Subcutaneous adipose tissue (tissue), 4 donors: Measurements from ENCODE around the gene CLMP. TPM values are rescaled to one million over a fixed set of nuclear protein-coding genes. Genes with fewer than 3 reads are reported as not detected.

ENCODE experiments used
- CTCF ChIP-seq: fragments of 450-650 bp; IDR thresholded peaks from one replicate; pipeline ENCODE4 v1.5.1; 2016; ENCODE audit warnings: low read depth, mild to moderate bottlenecking, control low read depth, antibody characterized with exemption, moderate library complexity
- total RNA-seq, 4 donors: library from RNA; depleted of rRNA; stranded (reverse); fragments of >200 nt; gene quantifications; one replicate each; pipeline ENCODE4 v1.1.0, GENCODE V29; 2016

Gene CLMP
- total RNA-seq, 4 donors from 2014 or later: 201 to 240 (median 209) TPM

- TF ChIP-seq CTCF: no peak
These were observed 30.2 kb downstream of the CLMP start for GRCh38 chr11:123164732-123165450.

GRCh38 chr11:123163621-123164020, 31.4 kb downstream of the CLMP start:
- no peak for TF ChIP-seq CTCF

- TF ChIP-seq CTCF: no peak
These were observed 33.5 kb downstream of the CLMP start for GRCh38 chr11:123161376-123162030.

GRCh38 chr11:123159183-123159857, 35.7 kb downstream of the CLMP start:
- no peak for TF ChIP-seq CTCF

- TF ChIP-seq CTCF: no peak
These were observed 36.7 kb downstream of the CLMP start for GRCh38 chr11:123158033-123159003.

GRCh38 chr11:123152951-123153350, 42.1 kb downstream of the CLMP start:
- TF ChIP-seq CTCF: no peak
